ENCODE data around the gene ITPRIPL2. TPM values are rescaled to one million over a fixed set of nuclear protein-coding genes. Genes with fewer than 3 reads are reported as not detected.

ITPRIPL2 gene
- total RNA-seq, 4 donors from 2014 or later, result 22.9 to 79.3 (median 48.0) TPM

DNA sequence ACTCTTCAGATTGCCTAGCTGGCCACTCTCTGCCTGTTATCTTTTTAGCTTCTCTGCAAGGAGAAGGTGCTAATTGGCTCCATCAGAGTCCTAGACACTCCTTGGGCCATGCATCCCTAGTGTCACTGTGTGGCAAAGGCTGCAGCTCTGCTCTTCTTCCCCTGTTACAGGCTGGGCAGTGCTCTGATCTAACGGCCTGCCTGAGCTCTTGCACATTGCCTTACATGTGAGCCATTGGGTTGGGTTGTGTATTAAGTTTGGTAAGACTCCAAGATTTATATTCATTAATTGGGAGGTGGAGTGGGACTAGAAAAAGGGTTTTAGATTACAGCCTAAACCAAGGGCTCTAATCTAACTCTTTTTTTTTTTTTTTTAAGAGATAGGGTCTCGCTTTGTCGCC lies 31.2 kb downstream of the ITPRIPL2 start:
- in situ Hi-C loops (cut with MboI; ENCODE audit: low pct_ligation_motif_present in 1 of 4, low pct_unique_long_range_greater_than_20kb in 1 of 4, low sequenced_read_pairs in 3 of 4) (no loop called here), intact Hi-C loops (cut with DNase I; ENCODE audit: low total_unique reads) (no loop called here)
- H3K4me1 ChIP-seq, result peaks cover 0 to 4% (median under 1%) of the 10 kb centered on the region in 4 donors
- H3K4me3 ChIP-seq, result no peak overlapping the region
- TF ChIP-seq, protein P1, sequence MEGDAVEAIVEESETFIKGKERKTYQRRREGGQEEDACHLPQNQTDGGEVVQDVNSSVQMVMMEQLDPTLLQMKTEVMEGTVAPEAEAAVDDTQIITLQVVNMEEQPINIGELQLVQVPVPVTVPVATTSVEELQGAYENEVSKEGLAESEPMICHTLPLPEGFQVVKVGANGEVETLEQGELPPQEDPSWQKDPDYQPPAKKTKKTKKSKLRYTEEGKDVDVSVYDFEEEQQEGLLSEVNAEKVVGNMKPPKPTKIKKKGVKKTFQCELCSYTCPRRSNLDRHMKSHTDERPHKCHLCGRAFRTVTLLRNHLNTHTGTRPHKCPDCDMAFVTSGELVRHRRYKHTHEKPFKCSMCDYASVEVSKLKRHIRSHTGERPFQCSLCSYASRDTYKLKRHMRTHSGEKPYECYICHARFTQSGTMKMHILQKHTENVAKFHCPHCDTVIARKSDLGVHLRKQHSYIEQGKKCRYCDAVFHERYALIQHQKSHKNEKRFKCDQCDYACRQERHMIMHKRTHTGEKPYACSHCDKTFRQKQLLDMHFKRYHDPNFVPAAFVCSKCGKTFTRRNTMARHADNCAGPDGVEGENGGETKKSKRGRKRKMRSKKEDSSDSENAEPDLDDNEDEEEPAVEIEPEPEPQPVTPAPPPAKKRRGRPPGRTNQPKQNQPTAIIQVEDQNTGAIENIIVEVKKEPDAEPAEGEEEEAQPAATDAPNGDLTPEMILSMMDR (IDR thresholded peaks at IDR 0.05), result no peak
- no peak overlapping the region for H3K27ac ChIP-seq
- H3K27me3 ChIP-seq, result no peaks in the 10 kb centered on the region
- no peak for DNase-seq
- no peaks in the 10 kb centered on the region for H3K36me3 ChIP-seq
- H3K9me3 ChIP-seq, result no peaks in the 10 kb centered on the region
- 72 to 80% methylated on average over 2 to 3 of the region's 3 CpGs for WGBS, 2 donors (ENCODE audit: low coverage in 1 of 2)

DNA sequence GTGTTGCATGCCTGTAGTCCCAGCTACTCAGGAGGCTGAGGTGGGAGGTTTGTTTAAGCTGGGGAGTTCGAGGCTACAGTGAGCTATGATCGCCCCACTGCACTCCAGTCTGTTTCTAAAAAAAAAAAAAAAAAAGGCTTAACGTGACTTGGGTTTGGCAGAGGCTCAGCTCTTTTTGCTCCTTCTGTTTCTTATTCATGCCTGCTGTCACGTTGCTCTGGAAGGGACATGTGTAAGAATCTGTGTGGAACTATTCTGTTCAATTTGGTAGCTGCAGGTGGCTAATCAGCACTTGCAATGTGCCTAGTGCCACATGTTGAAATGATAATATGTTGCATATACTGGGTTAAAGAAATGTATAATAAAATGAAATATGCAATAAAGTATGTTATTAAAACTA lies 33.4 kb downstream of the ITPRIPL2 start:
- TF ChIP-seq, protein P1 (IDR thresholded peaks at IDR 0.05), result no peak
- TF ChIP-seq EP300 (IDR thresholded peaks at IDR 0.05; ENCODE audit: low read depth), result no peak
- no peak for TF ChIP-seq POLR2AphosphoS5 (IDR thresholded peaks at IDR 0.05)
- TF ChIP-seq POLR2A (IDR thresholded peaks at IDR 0.05), result no peak
- Histone ChIP-seq H3K4me3 (no peak overlapping the region), H3K27ac (no peak overlapping the region), H3K27me3 (no peaks in the 10 kb centered on the region), H3K36me3 (no peaks in the 10 kb centered on the region), H3K9me3 (no peaks in the 10 kb centered on the region), H3K4me1 (no peaks in the 10 kb centered on the region)
- WGBS, 2 donors (ENCODE audit: low coverage in 1 of 2), result 50 to 66% methylated on average over 1 to 4 of the region's 4 CpGs
- DNase-seq, result no peak
- in situ Hi-C loops (cut with MboI; ENCODE audit: low pct_ligation_motif_present in 1 of 4, low pct_unique_long_range_greater_than_20kb in 1 of 4, low sequenced_read_pairs in 3 of 4) (no loop called here), intact Hi-C loops (cut with DNase I; ENCODE audit: low total_unique reads) (no loop called here)

DNA sequence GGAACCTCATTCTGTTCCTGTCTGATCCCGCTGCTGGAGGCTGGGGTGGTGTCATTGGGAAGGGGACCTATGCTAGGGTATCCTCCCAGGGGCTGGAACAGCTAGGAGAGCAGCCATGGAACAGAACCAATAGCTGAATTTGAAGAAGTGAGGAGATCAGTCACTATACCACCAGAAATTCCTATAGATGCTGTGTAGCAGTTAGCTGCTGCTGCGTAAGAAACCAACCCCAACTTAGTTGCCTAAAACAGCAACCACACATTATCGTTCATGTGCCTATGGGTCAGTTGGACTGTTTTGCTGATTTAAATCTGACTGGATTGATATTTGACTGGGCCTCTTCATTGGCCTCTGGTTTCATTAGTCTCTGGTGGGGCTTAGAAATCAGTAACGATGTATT lies 33.9 kb downstream of the ITPRIPL2 start:
- no peaks in the 10 kb centered on the region for H3K9me3 ChIP-seq
- H3K27me3 ChIP-seq, result no peaks in the 10 kb centered on the region
- WGBS, 2 donors (ENCODE audit: low coverage in 1 of 2), result 95 to 100% methylated on average over 1 to 4 of the region's 4 CpGs
- intact Hi-C loops (cut with DNase I; ENCODE audit: low total_unique reads) (no loop called here), in situ Hi-C loops (cut with MboI; ENCODE audit: low pct_ligation_motif_present in 1 of 4, low pct_unique_long_range_greater_than_20kb in 1 of 4, low sequenced_read_pairs in 3 of 4) (no loop called here)
- no peaks in the 10 kb centered on the region for H3K36me3 ChIP-seq
- no peak for DNase-seq
- H3K27ac ChIP-seq, result no peak overlapping the region
- H3K4me1 ChIP-seq, result no peaks in the 10 kb centered on the region
- no peak for TF ChIP-seq POLR2A (IDR thresholded peaks at IDR 0.05)
- TF ChIP-seq, protein P1 (IDR thresholded peaks at IDR 0.05), result no peak
- no peak for TF ChIP-seq POLR2AphosphoS5 (IDR thresholded peaks at IDR 0.05)
- TF ChIP-seq EP300 (IDR thresholded peaks at IDR 0.05; ENCODE audit: low read depth), result no peak
- H3K4me3 ChIP-seq, result no peak overlapping the region

DNA sequence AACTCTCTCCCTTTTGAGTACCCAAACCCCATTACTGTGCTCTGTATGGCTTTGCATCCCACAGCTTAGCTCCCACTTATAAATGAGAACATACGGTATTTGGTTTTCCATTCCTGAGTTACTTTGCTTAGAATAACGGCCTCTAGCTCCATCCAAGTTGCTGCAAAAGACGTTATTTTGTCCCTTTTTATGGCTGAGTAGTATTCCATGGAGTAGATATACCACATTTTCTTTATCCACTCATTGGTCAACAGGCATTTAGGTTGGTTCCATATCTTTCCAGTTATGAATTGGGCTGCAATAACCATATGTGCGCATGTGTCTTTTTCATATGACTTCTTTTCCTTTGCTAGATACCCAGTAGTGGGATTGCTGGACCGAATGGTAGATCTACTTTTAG lies 34.4 kb downstream of the ITPRIPL2 start:
- TF ChIP-seq EP300 (IDR thresholded peaks at IDR 0.05; ENCODE audit: low read depth) (no peak), POLR2AphosphoS5 (IDR thresholded peaks at IDR 0.05) (no peak), POLR2A (IDR thresholded peaks at IDR 0.05) (no peak)
- TF ChIP-seq, protein P1 (IDR thresholded peaks at IDR 0.05), result no peak
- 86 to 92% methylated on average over 4 to 5 of the region's 5 CpGs for WGBS, 2 donors (ENCODE audit: low coverage in 1 of 2)
- Histone ChIP-seq H3K36me3 (no peaks in the 10 kb centered on the region), H3K27ac (no peak overlapping the region), H3K27me3 (no peaks in the 10 kb centered on the region), H3K4me1 (no peaks in the 10 kb centered on the region), H3K4me3 (no peak overlapping the region), H3K9me3 (no peaks in the 10 kb centered on the region)
- intact Hi-C loops (cut with DNase I; ENCODE audit: low total_unique reads) (no loop called here), in situ Hi-C loops (cut with MboI; ENCODE audit: low pct_ligation_motif_present in 1 of 4, low pct_unique_long_range_greater_than_20kb in 1 of 4, low sequenced_read_pairs in 3 of 4) (no loop called here)
- DNase-seq, result no peak

Data from transverse colon (tissue), 4 donors.